ENCODE measurements around the gene KSR2.

DNA sequence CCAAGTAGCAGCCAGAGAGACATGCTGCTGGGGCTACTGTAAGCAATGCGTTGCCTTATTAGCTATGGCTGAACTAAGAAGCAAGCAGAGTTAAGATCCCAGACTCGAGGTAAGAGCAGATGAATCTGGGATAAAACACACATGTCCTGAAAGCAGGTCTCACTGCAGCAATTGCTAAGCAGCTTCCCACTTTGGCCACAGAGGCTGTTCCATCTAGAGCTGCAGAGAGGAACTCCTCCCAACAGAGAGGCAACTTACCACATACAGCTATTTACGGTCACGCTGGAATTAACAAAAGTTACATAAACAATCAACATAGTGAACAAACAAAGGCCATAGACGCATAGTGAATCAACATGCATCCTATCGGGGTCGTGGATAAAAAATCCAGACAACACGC, 90.2 kb downstream of the KSR2 start:
- no peak for TF ChIP-seq POLR2A (IDR thresholded peaks at IDR 0.05; ENCODE audit: low read depth, low read length)
- TF ChIP-seq CTCF (conservative IDR thresholded peaks at IDR 0.05; ENCODE audit: low read depth, low read length): no peak
- no peak for TF ChIP-seq FOS (IDR thresholded peaks at IDR 0.05; ENCODE audit: low read depth, low read length)
- TF ChIP-seq MXI1 (IDR thresholded peaks at IDR 0.05; ENCODE audit: borderline replicate concordance, low read depth, low read length): no peak
- no peak for TF ChIP-seq RAD21 (IDR thresholded peaks at IDR 0.05; ENCODE audit: low read length)
- no peak for TF ChIP-seq CEBPB (IDR thresholded peaks at IDR 0.05; ENCODE audit: low read depth, low read length)
- TF ChIP-seq RFX5 (IDR thresholded peaks at IDR 0.05; ENCODE audit: low read depth, low read length): no peak
- no peak for TF ChIP-seq SMC3 (IDR thresholded peaks at IDR 0.05; ENCODE audit: low read depth, low read length)

Measured in IMR-90 (cell line).